Liver (tissue), 3 donors: ENCODE results near the gene PPP2R3B.

Experiments
- GABPA ChIP-seq, 2 donors: IDR thresholded peaks in 1 of 2; conservative IDR thresholded peaks in 1 of 2; 2 replicates each; pipeline ENCODE4 v1.6.1; 2016; ENCODE audit warnings: antibody characterized with exemption in 2 of 2, mild to moderate bottlenecking in 1 of 2, moderate library complexity in 1 of 2
- JUND ChIP-seq, 2 donors: IDR thresholded peaks; 2 replicates each; pipeline ENCODE4 v1.6.1; 2016; ENCODE audit warnings: antibody characterized with exemption in 2 of 2
- RAD21 ChIP-seq, 2 donors: IDR thresholded peaks; 2 replicates each; pipeline ENCODE4 v1.6.1; 2016; ENCODE audit warnings: antibody characterized with exemption in 2 of 2, mild to moderate bottlenecking in 2 of 2
- RXRA ChIP-seq, 2 donors: IDR thresholded peaks; 2 replicates each; pipeline ENCODE4 v1.6.1; 2017 to 2018; ENCODE audit warnings: antibody characterized with exemption in 2 of 2, mild to moderate bottlenecking in 1 of 2
- SP1 ChIP-seq: IDR thresholded peaks from 2 replicates; pipeline ENCODE4 v1.6.1; 2018; ENCODE audit warnings: antibody characterized with exemption, mild to moderate bottlenecking
- YY1 ChIP-seq: IDR thresholded peaks from 2 replicates; pipeline ENCODE4 v1.6.1; 2016; ENCODE audit warnings: antibody characterized with exemption, mild to moderate bottlenecking
- TF ChIP-seq, protein P1 (sequence below): fragments of 150-350 bp; IDR thresholded peaks from 2 replicates; pipeline ENCODE4 v1.5.1; 2017; ENCODE audit warnings: improper control_type of control experiment, low read depth, low read length; ENCODE audit not compliant: missing input control
- donor health status: healthy.
- donor health status: healthy.

DNA sequence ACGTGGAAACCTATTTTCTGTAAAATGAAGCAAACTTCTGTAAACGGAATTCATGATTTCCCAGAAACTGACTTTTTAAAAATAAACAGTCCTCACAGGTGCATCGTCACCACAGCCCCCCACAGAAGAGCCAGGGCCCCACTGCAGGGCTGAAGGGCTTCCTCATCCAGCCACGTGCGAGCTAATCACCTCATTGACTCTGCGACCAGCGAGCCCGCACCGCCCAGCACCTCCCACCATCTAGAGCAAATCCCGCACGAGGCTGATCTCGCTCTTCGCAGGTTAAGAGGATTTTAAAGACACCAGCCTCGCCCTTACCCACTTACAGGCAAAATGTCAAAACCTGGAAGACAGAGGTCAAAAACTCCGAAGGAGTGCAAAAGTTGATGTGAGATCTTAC is 14.8 kb downstream of the PPP2R3B start:
- TF ChIP-seq YY1 (no peak), JUND (IDR thresholded peaks at IDR 0.05) (no peak), GABPA (IDR thresholded peaks at IDR 0.05 in 1 of 2, conservative IDR thresholded peaks at IDR 0.05 in 1 of 2) (no peak), SP1 (no peak), RXRA (IDR thresholded peaks at IDR 0.05) (no peak), RAD21 (IDR thresholded peaks at IDR 0.05) (no peak)
- TF ChIP-seq, protein P1, sequence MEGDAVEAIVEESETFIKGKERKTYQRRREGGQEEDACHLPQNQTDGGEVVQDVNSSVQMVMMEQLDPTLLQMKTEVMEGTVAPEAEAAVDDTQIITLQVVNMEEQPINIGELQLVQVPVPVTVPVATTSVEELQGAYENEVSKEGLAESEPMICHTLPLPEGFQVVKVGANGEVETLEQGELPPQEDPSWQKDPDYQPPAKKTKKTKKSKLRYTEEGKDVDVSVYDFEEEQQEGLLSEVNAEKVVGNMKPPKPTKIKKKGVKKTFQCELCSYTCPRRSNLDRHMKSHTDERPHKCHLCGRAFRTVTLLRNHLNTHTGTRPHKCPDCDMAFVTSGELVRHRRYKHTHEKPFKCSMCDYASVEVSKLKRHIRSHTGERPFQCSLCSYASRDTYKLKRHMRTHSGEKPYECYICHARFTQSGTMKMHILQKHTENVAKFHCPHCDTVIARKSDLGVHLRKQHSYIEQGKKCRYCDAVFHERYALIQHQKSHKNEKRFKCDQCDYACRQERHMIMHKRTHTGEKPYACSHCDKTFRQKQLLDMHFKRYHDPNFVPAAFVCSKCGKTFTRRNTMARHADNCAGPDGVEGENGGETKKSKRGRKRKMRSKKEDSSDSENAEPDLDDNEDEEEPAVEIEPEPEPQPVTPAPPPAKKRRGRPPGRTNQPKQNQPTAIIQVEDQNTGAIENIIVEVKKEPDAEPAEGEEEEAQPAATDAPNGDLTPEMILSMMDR, result no peak
